Muscle of arm (tissue), 12 donors: ENCODE data around the gene UMPS. TPM values are rescaled to one million over a fixed set of nuclear protein-coding genes. Genes with fewer than 3 reads are reported as not detected.
A peak's percentile ranks its signal among the peaks of the same experiment; 100 is the strongest.

Source experiments
- DNase-seq: peaks from one replicate; pipeline ENCODE4 v3.0.0-alpha.2; 2013
- polyA plus RNA-seq, 12 donors: library from polyadenylated mRNA; unstranded; fragments of 120-200 nt; gene quantifications; one replicate each; pipeline ENCODE4 v1.2.1, GENCODE V29; 2013; ENCODE audit not compliant: insufficient read length in 12 of 12

Gene UMPS
- polyA plus RNA-seq, 12 donors: 16.3 to 27.7 (median 21.2) TPM; not detected in 1

DNA sequence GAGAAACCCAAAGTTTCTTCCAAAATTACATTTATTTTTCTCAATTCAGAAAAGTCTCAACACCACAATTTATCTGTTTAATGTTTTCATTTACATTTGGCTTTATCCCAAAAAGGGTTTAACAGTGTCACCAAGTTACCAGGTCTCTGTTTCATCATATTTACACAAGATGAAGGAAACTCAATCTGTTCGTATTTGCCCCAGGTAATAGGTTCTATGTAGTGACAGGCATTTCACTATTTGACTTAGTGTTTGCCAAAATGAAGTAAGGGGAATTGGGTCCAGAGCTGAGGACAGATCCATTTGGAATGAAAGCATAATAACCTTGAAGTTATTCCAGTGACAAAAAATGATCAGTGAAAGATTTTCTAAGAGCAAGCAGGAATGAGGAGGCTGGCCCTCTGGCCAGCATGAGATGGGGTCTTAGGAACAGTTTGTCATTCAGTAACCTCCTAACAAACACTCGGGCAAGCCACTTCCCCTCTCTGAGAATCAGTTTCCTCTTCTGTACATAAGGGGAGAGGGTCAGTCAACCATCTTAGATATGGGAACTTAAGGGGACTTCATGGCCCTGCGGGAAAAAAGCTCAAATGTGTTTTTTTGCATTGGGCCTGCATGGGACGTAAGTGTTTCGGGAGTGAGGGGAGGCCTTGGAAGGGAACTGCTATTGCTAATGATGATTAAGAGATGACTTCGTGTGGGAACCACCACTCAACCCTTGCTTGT lies 31.8 kb downstream of the UMPS start:
- no peak for DNase-seq

- no peak for DNase-seq
Measured at GRCh38 chr3:124762661-124763011, 32.4 kb downstream of the UMPS start.

- no peak for DNase-seq
Measured at GRCh38 chr3:124763206-124763605, 33.0 kb downstream of the UMPS start.

- DNase-seq: no peak
Measured at GRCh38 chr3:124763644-124764358, 33.5 kb downstream of the UMPS start.

GRCh38 chr3:124764746-124765145 lies 34.5 kb downstream of the UMPS start:
- no peak for DNase-seq

- DNase-seq: no peak
Measured at GRCh38 chr3:124765197-124765840, 35.1 kb downstream of the UMPS start.

DNA sequence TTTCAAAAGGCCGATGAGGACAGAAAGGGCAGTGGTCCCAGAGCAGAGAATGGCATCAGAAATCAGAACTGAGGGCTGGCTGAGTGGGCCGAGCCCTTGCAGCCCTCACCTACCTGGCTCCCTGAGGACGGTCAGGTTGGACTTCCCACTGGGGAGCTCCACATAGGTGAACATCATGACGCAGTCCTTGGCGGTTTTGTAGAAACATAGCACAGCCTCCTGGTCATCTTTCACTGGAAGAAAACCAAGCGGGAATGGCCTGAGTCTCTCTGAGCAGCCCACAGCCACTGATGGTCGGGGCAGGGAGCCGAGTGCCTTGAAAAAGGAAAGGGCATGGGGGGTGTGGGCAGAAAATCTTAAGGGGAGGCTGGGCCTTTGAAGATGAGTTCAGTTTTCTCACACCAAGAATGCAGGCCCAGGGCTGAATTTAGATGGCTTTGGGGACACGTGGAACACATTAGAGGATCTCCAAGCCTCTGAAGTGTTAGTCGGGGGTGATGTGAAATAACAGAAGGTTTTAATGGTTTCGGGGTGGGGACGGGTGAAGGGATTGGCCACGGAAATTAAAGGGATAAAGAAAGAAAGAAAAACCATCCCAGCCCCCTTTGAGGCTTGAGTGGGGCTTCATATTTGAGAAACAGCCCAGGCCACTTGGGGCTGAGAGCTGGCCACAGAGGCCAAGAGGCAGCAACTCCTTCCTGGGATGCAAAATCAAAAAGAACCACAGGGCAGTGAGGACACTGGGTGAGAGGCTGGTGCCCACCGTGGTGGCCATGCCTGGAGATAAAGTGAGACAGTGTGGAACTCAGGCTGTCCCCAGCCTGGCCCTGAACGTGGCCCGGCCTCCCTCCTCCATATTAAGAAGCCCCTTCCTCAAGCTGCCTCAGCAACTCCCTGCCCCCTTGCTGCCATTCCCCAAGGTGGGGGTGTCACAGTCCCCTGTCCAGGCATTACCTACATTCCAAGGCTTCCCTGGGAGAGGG lies 36.2 kb downstream of the UMPS start:
- DNase-seq: no peak

DNA sequence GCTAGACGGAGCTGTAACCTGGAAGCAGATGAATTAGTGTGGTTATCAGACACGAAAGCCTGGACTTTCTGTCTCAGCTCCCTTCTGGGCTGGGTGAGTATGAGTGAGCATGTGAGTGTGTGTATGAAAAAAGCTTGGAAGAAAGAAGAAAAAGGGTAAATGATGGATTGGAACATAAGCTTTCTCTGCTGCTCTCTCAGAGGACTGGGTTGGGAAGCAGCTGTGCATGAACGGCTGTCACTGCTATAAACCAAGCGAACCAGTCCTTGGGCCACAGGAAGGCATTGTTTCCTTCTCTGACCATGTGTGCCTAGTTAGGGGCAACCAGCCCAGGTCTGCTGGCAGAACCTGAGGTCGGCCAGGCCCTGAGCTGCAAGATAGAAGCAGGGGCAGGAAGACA lies 37.0 kb downstream of the UMPS start:
- DNase-seq: no peak

DNA sequence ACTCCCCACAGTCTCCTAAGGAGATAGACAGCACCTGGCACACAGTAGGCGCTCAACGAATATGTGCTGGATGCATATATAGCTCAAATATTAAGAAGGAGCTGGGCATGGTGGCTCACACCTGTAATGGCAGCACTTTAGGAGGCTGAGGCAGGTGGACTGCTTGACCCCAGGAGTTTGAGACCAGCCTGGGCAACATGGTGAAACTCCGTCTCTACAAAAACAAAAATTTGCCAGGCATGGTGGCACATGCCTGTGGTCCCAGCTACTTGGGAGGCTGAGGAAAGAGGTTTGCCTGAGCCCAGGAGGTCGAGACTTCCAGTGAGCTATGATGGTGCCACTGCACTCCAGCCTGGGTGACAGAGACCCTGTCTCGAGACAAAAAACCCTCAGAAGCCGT lies 37.4 kb downstream of the UMPS start:
- no peak for DNase-seq

GRCh38 chr3:124768812-124769211 lies 38.6 kb downstream of the UMPS start:
- no peak for DNase-seq

- DNase-seq: no peak
Measured at GRCh38 chr3:124769462-124769861, 39.2 kb downstream of the UMPS start.

DNA sequence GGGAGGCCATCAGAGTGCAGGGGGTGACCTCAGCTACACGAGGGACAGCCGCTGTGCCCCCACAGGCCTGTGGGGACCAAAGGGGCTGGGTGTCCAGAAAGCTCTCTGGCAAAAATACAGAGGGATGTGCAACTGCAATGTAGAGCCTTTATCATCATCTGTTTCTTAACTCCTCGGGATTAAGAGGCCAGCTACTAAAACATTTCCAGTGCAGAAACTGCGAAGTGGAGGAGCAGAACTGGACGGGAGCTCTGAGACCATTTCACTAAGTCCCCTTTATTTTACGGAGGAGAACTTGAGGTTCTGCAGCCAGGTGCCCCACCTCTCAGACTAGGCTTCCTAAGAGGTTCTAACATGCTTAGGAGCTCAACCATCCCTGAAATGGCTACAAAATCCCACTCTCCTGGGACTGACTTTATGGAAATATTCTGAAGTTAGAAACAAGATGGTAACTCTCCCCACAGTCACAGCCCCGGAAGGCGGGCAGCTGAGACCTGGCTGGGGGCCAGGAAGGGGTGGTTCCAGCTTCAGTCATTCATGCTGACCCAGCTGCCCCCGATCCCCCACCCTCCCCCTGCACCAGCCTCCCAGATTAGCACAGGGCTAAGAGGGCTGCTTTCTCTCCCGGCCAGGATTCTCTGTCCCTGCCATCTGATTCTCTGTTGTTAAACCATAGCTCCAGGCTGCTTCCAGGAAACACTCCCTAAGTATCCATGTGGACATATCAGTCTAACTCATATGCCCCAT lies 40.3 kb downstream of the UMPS start:
- no peak for DNase-seq

DNA sequence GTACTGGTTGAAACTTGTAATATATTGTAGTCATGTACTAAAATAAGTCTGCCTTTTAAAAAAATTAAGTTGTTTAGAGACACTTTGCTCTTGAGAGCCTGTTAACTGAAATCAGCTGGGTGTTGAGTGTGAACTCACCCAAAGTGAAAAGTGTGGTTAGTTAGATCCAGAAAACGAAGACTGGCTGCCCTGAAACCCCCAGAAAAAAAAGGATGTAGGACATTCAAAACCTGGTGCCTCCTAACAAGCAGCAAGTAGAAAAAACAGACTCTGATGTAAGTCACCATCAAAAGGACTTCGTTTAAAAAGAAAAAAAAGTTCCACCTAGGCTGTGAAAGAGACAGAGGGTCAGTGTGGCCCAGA lies 40.8 kb downstream of the UMPS start:
- DNase-seq: no peak

DNA sequence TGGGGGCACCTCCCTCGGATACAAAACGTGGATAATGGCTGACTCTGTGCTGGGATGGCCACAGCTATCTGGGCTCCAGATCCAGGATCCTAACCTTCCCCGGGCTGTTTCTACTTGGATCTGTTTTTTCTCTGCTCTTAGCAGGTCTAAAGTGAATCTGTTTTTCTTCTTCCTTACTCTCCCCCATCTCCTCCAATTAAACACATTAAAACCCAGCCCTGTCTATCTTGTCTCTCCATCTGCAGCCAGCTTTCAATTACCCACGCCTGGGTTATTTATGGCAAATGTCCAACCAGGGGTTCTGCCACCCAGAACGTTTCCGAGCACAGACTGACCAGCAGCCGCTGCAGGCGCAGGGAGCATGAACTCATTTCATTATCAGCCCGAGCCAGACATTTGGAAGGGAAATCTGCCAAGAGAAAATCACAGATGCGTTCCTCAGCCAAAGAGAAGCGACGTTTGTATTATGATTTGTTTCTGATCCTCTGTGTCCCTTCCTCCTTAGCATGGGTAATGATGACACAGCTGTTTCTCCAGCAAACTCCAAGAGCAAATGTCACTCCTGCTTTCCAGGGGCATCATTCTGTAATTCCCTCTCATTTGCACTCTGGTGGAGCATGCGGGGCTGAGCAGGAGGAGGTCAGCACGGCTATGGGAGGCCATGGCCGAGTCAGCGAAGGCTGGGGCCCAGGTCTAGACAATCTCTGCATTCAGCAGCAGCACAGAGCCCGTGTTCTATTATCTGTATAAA lies 42.0 kb downstream of the UMPS start:
- DNase-seq: peak; percentile 81

DNA sequence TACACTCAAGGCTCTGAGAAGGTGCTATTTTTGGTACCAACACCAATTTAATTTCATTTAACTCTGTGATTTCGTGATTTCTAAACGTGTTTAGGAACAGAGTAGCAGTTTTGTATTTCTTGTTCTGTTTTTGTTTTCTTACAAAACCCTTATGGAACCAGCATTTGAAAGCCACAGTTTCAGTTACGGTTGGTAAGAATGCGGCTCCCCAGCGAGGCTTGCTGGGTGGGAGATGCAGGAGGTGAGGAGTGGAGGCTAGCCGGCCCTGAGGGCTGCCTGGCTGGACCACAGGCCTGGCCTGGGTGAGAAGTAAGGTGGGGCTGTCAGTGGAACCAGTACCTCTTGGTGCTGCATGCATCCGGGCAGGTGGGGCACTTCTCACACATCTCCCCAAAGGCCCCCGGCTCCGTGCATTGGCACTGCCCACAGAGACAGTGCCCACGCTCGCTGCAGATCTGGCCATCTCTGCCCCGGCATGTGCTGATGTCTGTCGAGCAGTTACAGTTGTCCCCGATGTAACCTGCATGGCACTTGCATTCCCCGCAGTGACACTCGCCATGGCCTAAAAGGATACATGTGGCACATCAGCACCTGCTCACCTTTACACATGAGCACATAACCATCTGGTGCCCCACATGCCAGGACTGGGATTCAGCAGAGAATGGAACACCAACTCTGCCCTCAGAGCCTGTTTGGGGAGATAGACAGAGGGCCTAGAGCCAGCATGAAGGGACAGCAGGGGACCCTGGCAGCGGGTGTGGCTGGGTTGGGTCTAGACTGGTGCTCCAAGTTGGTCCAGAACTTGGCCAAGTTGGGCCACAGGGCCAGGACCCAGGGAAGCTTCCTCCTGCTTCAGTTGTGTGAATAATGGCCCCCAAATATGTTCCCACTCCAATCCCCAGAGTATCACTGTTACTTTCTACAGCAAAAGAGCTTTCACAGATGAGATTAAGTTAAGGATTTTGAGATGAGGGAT lies 43.4 kb downstream of the UMPS start:
- no peak for DNase-seq

DNA sequence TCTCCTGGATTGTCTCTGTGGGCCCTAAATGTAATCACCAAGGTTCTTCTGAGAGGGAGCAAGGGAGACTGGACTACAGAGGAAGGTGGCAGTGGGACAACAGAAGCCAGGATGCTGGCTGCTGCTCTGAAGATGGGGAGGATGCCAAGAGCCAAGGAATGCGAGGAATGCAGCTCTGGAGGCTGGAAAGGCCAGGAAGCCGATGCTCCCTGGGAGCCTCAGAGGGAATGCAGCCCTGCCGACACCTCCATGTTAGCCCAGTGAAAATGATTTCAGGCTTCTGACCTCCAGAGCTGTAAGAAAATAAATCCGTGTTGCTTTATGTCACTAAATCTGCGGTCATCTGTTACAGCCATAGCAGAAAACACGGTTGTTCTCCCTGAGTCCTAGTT lies 44.1 kb downstream of the UMPS start:
- no peak for DNase-seq

DNA sequence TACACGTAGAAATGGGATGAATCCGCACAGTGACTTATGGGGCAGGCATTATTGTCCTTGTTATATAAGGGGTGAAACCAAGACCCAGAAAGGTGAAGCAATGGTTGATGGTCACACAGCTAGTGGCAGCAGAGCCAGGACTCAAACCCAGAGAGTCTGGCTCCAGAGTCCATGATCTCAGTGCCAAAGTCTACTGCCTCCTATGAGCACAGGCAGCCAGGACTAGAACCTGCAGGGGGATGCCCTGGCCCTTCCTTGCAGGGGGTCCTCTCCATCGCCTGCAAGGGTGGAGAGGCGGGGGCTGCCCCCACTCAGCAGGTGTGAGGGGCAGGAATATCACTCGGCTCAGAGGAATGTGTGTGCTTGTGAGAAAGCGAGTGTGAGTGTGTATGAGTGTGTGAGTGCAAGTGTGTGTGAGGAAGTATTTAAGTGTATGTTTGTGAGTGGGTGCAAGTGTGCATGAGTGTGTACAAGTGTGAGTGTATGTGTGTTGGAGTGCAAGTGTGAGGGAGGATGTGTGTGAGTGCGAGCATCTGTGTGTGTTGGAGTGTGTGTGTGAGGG lies 44.7 kb downstream of the UMPS start:
- no peak for DNase-seq

DNA sequence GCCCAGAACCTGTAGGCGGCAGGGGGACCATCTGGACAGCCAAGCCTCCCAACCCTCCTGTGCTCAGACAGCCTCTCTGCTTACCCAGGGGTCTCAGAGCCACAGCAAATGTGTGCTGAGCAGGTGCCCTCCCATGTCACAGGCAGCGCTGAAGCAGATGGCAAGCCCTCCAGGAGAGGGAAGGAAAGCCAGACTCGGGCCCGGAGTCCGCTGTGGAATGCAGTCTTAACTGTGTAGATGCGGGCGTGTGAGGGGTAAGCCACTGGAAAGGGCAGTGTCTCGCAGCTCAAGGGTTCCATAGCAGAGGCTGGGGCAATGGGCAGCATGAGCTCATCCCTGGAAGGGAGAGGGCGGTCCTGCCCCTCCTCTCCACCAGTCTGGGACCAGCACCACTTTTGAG lies 45.6 kb downstream of the UMPS start:
- DNase-seq: no peak

DNA sequence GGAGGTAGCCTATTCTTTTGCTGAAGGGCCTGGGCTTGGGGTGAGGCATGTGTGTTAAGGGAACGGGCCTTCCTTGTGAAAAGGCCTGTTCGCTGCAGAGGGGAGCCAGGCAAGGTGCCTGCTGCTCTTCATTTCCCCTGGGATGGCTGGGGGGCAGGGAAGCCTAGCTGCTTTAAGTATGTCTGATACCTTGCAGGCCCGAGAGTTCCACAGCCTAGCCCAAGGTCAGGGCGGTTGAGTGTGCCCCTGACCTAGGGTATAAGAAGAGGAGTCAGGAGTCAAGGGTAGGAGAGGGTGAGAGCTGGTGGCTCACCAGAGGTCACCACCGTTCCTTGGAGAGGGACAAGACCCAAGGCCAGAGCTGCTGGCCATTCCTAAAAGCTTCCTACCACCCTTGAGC lies 46.6 kb downstream of the UMPS start:
- DNase-seq: no peak
